A673 (cell line): ENCODE measurements around the gene SERTM1. TPM values are rescaled to one million over a fixed set of nuclear protein-coding genes. Genes with fewer than 3 reads are reported as not detected.

Experiments
- BruUV-seq: library from RNA; stranded (reverse); fragments of 400-500 nt; replicated peaks from 2 replicates; lab custom pipeline; 2021; lab: Mats Ljungman, UMichigan
- CTCF ChIA-PET: fragments of 300-600 bp; sonication (Branson Sonifier 250); formaldehyde crosslinking; loops from one replicate; lab custom pipeline; 2022; ENCODE audit warnings: antibody characterized with exemption; lab: Charles Lee
- POLR2A ChIA-PET: fragments of 300-600 bp; sonication (Branson Sonifier 250); formaldehyde crosslinking; loops from one replicate; lab custom pipeline; 2022; ENCODE audit warnings: antibody characterized with exemption; ENCODE audit not compliant: low non-redundant PET; lab: Charles Lee
- DNase-seq: peaks from one replicate; pipeline ENCODE4 v3.0.0-alpha.2; 2015; ENCODE audit warnings: low spot score
- H3K27ac ChIP-seq: fragments of 200-600 bp; sonication (generic); 2 replicates; pipeline ENCODE4 v1.5.1; 2016; ENCODE audit warnings: mixed run types, low read depth, mild to moderate bottlenecking, mixed read lengths, antibody characterized with exemption, low read length; ENCODE audit not compliant: poor library complexity, severe bottlenecking
- H3K27me3 ChIP-seq: fragments of 200-600 bp; sonication (generic); replicated peaks from 2 replicates; pipeline ENCODE4 v1.6.1; 2017; ENCODE audit warnings: mixed run types, low read depth, mild to moderate bottlenecking, mixed read lengths, antibody characterized with exemption, low read length; ENCODE audit not compliant: insufficient read depth, poor library complexity
- H3K36me3 ChIP-seq: fragments of 200-600 bp; sonication (generic); 2 replicates; pipeline ENCODE4 v1.6.1; 2016; ENCODE audit warnings: mixed run types, mild to moderate bottlenecking, mixed read lengths, antibody characterized with exemption, low read length; ENCODE audit not compliant: insufficient read depth, poor library complexity, severe bottlenecking
- H3K4me1 ChIP-seq: fragments of 200-600 bp; sonication (generic); 2 replicates; pipeline ENCODE4 v1.6.1; 2017; ENCODE audit warnings: mixed run types, mild to moderate bottlenecking, mixed read lengths, antibody characterized with exemption, low read length; ENCODE audit not compliant: insufficient read depth, poor library complexity, severe bottlenecking
- H3K4me3 ChIP-seq: fragments of 200-600 bp; sonication (generic); 2 replicates; pipeline ENCODE4 v1.5.1; 2016; ENCODE audit warnings: low read depth, mixed run types, mild to moderate bottlenecking, mixed read lengths, low read length; ENCODE audit not compliant: poor library complexity, severe bottlenecking
- H3K9me3 ChIP-seq: fragments of 200-600 bp; sonication (generic); 2 replicates; pipeline ENCODE4 v1.6.1; 2016; ENCODE audit warnings: mixed run types, low read depth, mild to moderate bottlenecking, mixed read lengths, antibody characterized with exemption, low read length; ENCODE audit not compliant: poor library complexity, severe bottlenecking
- EZH2 ChIP-seq: fragments of 200-600 bp; sonication (generic); IDR thresholded peaks from 2 replicates; pipeline ENCODE4 v1.6.1; 2017; ENCODE audit warnings: borderline replicate concordance, low read depth, mild to moderate bottlenecking, mixed read lengths, antibody characterized with exemption, low read length; ENCODE audit not compliant: poor library complexity, severe bottlenecking
- intact Hi-C: fragments of 100-400 bp; cut with micrococcal nuclease; formaldehyde crosslinking; loops from one replicate; pipeline ENCODE4 v1.10.0; 2022; ENCODE audit not compliant: unreplicated experiment
- total RNA-seq: library from RNA; stranded (reverse); gene quantifications from 2 replicates; pipeline ENCODE4 v1.2.3, GENCODE V29; 2021
- TF ChIP-seq, protein P1 (sequence below): fragments of 300-800, 200-600 bp; sonication (generic); conservative IDR thresholded peaks from 2 replicates; pipeline ENCODE4 v1.5.1; 2017; ENCODE audit warnings: low read depth, mild to moderate bottlenecking, antibody characterized with exemption, low read length, moderate library complexity, mixed read lengths

SERTM1 gene
- total RNA-seq, 1 experiment from 2014 or later, result 42.9 TPM

DNA sequence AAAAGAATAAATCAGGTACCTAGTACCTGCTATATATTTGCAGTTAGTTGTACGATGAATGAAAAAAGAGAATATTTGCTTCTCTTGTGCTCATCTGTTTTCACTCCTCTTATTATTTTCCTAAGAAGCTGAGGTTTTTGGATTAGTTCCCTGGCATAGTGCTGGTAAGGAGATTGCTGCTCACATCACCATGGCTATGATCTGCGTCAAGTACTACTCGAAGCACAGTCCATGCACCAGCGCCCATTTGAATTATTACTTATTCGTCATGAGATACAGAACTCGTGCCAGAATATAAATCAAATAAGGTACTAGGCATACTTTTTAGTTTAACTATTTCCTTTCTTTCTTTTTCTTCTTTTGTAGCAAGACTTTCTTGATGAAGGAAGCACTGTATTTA is 7.1 kb downstream of the SERTM1 start:
- BruUV-seq, result no TSS peak
- DNase-seq, result peak; percentile 36
- ChIA-PET CTCF (no interaction called here), POLR2A (no interaction called here)
- Histone ChIP-seq H3K9me3 (peaks cover 3% of the 10 kb centered on the region), H3K4me1 (peaks cover 55% of the 10 kb centered on the region), H3K27me3 (no peaks in the 10 kb centered on the region), H3K27ac (peak overlapping the region; percentile 34), H3K36me3 (peaks cover 14% of the 10 kb centered on the region), H3K4me3 (no peak overlapping the region)
- TF ChIP-seq, protein P1, sequence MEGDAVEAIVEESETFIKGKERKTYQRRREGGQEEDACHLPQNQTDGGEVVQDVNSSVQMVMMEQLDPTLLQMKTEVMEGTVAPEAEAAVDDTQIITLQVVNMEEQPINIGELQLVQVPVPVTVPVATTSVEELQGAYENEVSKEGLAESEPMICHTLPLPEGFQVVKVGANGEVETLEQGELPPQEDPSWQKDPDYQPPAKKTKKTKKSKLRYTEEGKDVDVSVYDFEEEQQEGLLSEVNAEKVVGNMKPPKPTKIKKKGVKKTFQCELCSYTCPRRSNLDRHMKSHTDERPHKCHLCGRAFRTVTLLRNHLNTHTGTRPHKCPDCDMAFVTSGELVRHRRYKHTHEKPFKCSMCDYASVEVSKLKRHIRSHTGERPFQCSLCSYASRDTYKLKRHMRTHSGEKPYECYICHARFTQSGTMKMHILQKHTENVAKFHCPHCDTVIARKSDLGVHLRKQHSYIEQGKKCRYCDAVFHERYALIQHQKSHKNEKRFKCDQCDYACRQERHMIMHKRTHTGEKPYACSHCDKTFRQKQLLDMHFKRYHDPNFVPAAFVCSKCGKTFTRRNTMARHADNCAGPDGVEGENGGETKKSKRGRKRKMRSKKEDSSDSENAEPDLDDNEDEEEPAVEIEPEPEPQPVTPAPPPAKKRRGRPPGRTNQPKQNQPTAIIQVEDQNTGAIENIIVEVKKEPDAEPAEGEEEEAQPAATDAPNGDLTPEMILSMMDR, result no peak
- TF ChIP-seq EZH2, result no peak
- intact Hi-C loops, result no loop called here

DNA sequence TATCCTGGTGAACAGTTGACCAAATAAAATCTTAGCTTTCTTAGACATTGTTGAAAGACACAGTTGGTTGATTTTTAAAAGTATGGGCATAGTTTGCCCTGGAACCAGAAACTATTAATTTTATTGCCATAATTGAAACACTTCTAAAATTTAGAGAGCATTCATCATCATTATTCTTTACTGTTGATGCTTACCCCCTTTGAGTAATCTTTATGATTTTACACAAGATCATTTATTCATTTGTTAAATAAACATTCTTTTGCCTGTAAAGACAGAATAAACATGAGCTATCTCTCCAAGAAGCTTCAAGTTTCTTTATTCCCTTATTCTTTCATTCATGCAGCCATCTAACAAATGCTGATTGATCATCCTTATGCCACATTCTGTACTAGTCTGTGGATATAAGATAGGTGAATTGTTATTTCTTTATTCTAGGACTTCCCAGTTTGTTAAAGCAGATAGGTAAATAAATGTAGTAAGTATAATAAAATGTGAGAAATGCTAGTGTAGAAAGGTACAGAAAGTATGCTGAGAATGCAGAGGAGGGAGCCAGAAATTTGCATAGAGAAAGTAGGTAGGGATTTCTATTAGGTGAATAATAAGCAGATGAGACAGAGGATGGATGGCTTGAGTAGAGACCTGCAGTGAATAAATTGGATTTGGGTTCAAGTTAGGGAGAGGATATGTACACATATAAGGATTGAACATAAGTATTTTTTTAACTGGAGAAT is 8.2 kb downstream of the SERTM1 start:
- POLR2A ChIA-PET, result interaction anchor here (0.5 kb wide), 1 partner anchor 9 kb away, joined by 7 read pairs; no protein-coding TSS in a partner anchor
- peaks cover 62% of the 10 kb centered on the region for H3K4me1 ChIP-seq
- peaks cover 3% of the 10 kb centered on the region for H3K9me3 ChIP-seq
- no peaks in the 10 kb centered on the region for H3K27me3 ChIP-seq
- intact Hi-C loops, result no loop called here
- BruUV-seq, result no TSS peak
- TF ChIP-seq, protein P1, result no peak
- TF ChIP-seq EZH2, result no peak
- peak overlapping the region; percentile 21 for H3K27ac ChIP-seq
- peaks cover 11% of the 10 kb centered on the region for H3K36me3 ChIP-seq
- DNase-seq, result no peak
- no peak overlapping the region for H3K4me3 ChIP-seq
- CTCF ChIA-PET, result no interaction called here

DNA sequence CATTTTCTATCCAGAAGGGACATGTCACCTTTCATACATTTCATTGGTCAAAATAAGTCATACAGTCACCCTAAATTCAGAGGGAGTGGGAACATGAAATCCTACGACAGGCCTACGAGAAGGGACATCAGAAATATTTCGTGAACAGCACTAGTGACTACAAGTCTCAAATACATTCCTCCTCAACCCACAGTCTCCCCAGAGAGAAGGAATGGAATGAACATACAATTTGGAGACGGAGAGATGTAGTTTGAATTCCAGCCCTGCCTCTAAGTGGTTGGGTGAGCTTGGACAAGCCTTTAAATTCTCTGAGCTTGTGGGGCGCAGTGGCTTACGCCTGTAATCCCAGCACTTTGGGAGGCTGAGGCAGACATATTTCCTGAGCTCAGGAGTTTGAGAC is 9.9 kb downstream of the SERTM1 start:
- ChIA-PET CTCF (no interaction called here), POLR2A (no interaction called here)
- H3K36me3 ChIP-seq, result peaks cover 8% of the 10 kb centered on the region
- H3K4me3 ChIP-seq, result no peak overlapping the region
- DNase-seq, result no peak
- intact Hi-C loops, result no loop called here
- no peak overlapping the region for H3K27ac ChIP-seq
- H3K4me1 ChIP-seq, result peaks cover 53% of the 10 kb centered on the region
- no peaks in the 10 kb centered on the region for H3K27me3 ChIP-seq
- no peak for TF ChIP-seq EZH2
- TF ChIP-seq, protein P1, result no peak
- no TSS peak for BruUV-seq
- H3K9me3 ChIP-seq, result peaks cover 3% of the 10 kb centered on the region
